A673 (cell line): Measurements from ENCODE around the gene FADS6.

Source experiments
- EZH2 ChIP-seq: fragments of 200-600 bp; sonication (generic); IDR thresholded peaks from 2 replicates; pipeline ENCODE4 v1.6.1; 2017; ENCODE audit warnings: borderline replicate concordance, low read depth, mild to moderate bottlenecking, mixed read lengths, antibody characterized with exemption, low read length; ENCODE audit not compliant: poor library complexity, severe bottlenecking
- TF ChIP-seq, protein P1 (sequence below): fragments of 300-800, 200-600 bp; sonication (generic); conservative IDR thresholded peaks from 2 replicates; pipeline ENCODE4 v1.5.1; 2017; ENCODE audit warnings: low read depth, mild to moderate bottlenecking, antibody characterized with exemption, low read length, moderate library complexity, mixed read lengths

DNA sequence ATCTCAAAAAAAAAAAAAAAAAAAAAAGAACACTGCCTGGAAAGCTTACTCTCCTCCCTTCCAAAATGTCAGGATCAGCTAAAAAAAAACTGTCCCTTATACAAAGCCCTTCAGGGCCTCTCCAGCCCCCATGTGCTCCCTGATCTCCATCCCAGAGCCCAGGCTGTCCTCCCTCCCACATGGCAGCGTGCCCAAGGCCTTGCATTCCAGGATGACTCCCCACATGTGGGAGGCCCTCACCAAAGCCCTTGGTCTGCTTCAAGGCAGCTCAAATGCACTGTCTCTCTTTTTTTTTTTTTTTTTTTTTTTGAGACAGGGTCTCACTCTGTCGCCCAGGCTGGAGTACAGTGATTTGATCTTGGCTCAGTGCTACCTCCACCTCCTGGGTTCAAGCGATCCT lies 22.9 kb downstream of the FADS6 start:
- TF ChIP-seq, protein P1, sequence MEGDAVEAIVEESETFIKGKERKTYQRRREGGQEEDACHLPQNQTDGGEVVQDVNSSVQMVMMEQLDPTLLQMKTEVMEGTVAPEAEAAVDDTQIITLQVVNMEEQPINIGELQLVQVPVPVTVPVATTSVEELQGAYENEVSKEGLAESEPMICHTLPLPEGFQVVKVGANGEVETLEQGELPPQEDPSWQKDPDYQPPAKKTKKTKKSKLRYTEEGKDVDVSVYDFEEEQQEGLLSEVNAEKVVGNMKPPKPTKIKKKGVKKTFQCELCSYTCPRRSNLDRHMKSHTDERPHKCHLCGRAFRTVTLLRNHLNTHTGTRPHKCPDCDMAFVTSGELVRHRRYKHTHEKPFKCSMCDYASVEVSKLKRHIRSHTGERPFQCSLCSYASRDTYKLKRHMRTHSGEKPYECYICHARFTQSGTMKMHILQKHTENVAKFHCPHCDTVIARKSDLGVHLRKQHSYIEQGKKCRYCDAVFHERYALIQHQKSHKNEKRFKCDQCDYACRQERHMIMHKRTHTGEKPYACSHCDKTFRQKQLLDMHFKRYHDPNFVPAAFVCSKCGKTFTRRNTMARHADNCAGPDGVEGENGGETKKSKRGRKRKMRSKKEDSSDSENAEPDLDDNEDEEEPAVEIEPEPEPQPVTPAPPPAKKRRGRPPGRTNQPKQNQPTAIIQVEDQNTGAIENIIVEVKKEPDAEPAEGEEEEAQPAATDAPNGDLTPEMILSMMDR, result no peak
- no peak for TF ChIP-seq EZH2
